Fibroblast of mammary gland (primary cell): Measurements from ENCODE around the gene COL4A1.

Source experiments
- DNase-seq: peaks from one replicate; pipeline ENCODE4 v3.0.0-alpha.2; 2010; ENCODE audit warnings: low read depth
- H3K4me3 ChIP-seq: 2 replicates; pipeline ENCODE4 v1.5.1; 2011; ENCODE audit warnings: low read depth, mild to moderate bottlenecking, low read length, moderate library complexity; ENCODE audit not compliant: control insufficient read depth
- TF ChIP-seq, protein P1 (sequence below): conservative IDR thresholded peaks from 2 replicates; pipeline ENCODE4 v1.5.1; 2011; ENCODE audit warnings: low read depth, low read length, inconsistent platforms; ENCODE audit not compliant: control insufficient read depth, insufficient read depth

Gene COL4A1

DNA sequence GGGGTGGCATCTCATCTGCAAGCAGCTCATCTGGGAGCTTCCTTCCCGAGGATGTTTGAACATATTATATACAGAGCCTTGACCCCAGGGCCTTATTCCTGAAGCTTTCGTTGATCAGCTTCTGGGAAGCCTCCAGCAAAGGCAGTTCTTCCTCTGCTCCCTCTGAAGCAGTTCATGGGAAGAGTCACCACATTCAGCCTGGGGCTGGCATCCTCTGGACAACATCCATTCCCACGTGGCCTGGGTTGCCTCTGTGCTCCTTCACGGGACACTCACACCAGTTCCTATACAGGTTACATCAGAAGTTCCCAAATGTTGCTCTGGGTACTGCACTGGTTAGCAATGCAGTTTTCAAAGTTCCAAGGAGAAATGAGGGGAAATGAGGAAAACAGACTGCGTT lies 29.7 kb upstream of the COL4A1 start:
- no peak for DNase-seq
- H3K4me3 ChIP-seq, result no peak overlapping the region
- TF ChIP-seq, protein P1, sequence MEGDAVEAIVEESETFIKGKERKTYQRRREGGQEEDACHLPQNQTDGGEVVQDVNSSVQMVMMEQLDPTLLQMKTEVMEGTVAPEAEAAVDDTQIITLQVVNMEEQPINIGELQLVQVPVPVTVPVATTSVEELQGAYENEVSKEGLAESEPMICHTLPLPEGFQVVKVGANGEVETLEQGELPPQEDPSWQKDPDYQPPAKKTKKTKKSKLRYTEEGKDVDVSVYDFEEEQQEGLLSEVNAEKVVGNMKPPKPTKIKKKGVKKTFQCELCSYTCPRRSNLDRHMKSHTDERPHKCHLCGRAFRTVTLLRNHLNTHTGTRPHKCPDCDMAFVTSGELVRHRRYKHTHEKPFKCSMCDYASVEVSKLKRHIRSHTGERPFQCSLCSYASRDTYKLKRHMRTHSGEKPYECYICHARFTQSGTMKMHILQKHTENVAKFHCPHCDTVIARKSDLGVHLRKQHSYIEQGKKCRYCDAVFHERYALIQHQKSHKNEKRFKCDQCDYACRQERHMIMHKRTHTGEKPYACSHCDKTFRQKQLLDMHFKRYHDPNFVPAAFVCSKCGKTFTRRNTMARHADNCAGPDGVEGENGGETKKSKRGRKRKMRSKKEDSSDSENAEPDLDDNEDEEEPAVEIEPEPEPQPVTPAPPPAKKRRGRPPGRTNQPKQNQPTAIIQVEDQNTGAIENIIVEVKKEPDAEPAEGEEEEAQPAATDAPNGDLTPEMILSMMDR, result no peak

DNA sequence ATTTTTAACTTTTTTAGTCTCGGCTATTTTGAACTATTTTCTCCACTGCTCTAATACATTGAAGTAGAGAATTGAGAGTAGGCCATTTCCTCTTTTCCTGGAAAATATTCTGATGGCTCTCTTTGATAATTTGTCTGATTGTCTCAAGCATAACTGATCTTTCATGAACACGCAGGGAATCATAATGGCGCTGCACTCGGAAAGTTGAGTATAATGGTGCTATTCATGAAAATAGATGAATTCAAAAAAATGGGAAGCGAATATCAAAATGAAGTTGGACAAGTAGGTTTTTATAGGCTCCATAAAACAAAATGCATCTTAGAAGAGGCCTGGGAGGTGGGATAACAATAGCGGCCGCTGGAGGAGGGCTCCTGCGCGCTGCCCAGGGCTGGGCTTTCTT lies 29.2 kb upstream of the COL4A1 start:
- no peak for DNase-seq
- no peak overlapping the region for H3K4me3 ChIP-seq
- TF ChIP-seq, protein P1, result no peak

DNA sequence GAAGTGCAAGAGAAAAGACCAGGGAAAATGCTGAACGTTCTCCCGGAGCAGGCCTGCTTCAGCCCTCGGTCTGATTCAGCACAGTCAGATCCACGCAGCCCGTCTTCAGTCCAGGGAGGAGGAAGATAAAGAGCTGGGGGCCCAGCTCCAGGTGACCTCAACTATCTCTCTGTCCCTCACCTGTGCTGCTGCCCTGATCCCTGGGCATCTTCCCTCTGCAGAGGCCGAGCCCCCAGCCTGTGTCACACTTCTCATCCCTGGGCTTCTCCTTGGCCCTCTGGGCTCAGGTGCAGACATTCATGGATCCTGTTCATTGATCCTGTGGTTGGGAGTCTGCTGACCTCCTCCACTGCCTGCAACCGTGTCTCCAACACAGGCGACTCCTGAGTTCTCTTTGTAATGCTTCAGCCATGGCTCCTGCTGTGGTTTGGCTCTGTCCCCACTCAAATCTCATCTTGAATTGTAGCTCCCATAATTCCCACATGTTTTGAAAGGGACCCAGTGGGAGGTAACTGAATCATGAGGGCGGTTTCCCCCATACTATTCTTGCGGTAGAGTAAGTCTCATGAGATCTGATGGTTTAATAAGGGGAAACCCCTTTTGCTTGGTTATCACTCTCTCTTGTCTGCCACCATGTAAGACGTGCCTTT lies 28.0 kb upstream of the COL4A1 start:
- H3K4me3 ChIP-seq, result no peak overlapping the region
- TF ChIP-seq, protein P1, result no peak
- peak; percentile 50 for DNase-seq

DNA sequence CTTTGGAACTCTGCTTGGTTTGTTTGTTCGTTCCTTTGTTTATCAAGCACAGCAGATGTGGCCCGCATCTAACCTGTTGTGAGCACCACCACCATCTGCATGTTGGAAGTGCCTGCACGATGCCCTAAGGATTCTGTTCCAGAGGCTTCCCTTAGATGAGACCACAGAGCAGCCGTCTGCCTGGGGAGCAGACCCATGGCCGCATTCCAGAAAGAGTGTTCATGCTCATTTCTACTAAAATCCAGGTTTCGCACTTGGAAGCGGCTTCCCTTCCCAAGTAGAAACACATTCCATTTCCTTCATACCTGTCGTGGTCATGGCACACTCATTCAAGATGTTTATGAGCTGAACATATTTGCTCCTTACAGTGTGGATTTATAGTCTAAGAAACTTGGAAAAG lies 27.3 kb upstream of the COL4A1 start:
- DNase-seq, result no peak
- TF ChIP-seq, protein P1, result no peak
- H3K4me3 ChIP-seq, result no peak overlapping the region

DNA sequence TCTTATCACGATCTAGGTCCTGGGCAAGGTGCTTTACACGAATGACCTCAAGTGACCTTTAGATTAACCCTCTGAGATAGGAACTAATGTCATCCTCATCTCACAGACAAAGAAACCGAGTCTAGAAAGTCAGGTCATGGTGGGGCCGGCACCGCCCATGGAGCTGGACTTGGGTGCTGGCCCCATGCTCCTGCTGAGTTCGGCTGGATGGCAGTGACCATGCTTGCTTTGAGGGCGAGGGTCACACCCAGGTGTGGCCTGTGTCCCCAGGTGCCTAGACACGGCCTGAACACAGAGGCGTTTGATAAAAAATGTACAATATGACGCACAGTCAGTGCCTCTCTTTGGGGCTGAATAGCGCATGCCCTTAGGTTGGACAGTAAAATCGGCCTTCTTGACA lies 26.9 kb upstream of the COL4A1 start:
- no peak overlapping the region for H3K4me3 ChIP-seq
- no peak for DNase-seq
- TF ChIP-seq, protein P1, result no peak

DNA sequence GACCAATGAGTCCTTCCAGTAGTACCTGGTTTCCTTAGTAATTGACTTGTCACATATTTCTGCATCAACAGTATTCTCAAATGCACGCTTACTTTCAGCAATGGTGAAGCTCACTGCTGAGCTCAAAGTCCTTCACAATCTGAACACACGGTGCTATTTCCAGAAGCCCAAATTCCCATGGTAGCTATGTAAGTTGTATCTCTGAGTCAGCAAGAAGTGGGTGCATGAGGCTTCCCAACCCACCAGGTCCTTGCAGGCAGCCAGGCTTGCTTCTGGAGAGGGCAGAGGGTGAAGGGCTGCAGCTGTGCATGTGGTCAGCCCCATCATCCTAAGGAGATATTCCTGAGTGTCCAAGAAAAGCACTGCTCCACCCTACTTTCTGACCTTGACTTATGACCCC lies 25.8 kb upstream of the COL4A1 start:
- DNase-seq, result no peak
- TF ChIP-seq, protein P1, result no peak
- H3K4me3 ChIP-seq, result no peak overlapping the region

DNA sequence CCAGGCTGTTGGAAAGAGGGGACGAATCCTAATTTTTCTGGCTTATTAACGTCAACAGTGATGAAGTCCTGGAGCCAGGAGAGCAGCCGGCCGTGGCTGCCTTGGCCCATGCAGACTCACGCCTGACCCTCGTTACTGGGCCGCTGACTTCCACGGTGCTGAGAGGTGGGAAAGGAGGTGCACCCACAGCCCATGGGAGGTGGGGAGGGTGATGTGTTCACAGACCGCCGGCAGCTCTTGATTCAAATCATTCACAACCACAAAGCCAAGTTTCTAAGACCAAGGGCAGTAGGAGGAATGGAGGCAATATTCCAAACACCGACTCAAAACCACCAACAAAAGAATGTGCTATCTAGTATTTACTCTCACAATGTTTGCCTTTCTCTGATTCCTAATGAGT lies 24.4 kb upstream of the COL4A1 start:
- DNase-seq, result peak; percentile 52
- TF ChIP-seq, protein P1, result no peak
- H3K4me3 ChIP-seq, result no peak overlapping the region
